MCF 10A (cell line): ENCODE measurements around the gene AQP10. TPM values are rescaled to one million over a fixed set of nuclear protein-coding genes. Genes with fewer than 3 reads are reported as not detected.
A peak's percentile ranks its signal among the peaks of the same experiment; 100 is the strongest.
"Not testable (repeated sequence)": the region's sequence is repeated elsewhere in the genome, so short reads cannot be mapped to it uniquely, and the experiment has no call there.

Source experiments
- BruUV-seq: library from RNA; stranded (reverse); fragments of 400-500 nt; replicated peaks from 2 replicates; lab custom pipeline; 2021; lab: Mats Ljungman, UMichigan
- CTCF ChIA-PET: fragments of 300-600 bp; sonication (Branson Sonifier 250); formaldehyde crosslinking; extraction: SDS; loops from one replicate; lab custom pipeline; 2021; ENCODE audit warnings: antibody characterized with exemption, inconsistent platforms; lab: Yijun Ruan, JAX
- POLR2A ChIA-PET: fragments of 300-600, 350-650 bp; sonication (Branson Sonifier 250); formaldehyde crosslinking; extraction: SDS; loops from one replicate; lab custom pipeline; 2020; ENCODE audit warnings: antibody characterized with exemption, inconsistent platforms; lab: Yijun Ruan, JAX
- DNase-seq: peaks from one replicate; pipeline ENCODE4 v3.0.0-alpha.2; 2018; ENCODE audit not compliant: unreplicated experiment
- H3K27ac Mint-ChIP-seq: one replicate; pipeline ENCODE4 v1.8.0; 2022; ENCODE audit warnings: mild to moderate bottlenecking, low read depth, mixed read lengths; ENCODE audit not compliant: unreplicated experiment
- H3K27me3 Mint-ChIP-seq: one replicate; pipeline ENCODE4 v1.8.0; 2022; ENCODE audit warnings: mixed read lengths; ENCODE audit not compliant: insufficient read depth, unreplicated experiment
- H3K36me3 Mint-ChIP-seq: one replicate; pipeline ENCODE4 v1.8.0; 2022; ENCODE audit warnings: mild to moderate bottlenecking, moderate library complexity, mixed read lengths; ENCODE audit not compliant: insufficient read depth, unreplicated experiment
- H3K4me1 Mint-ChIP-seq: one replicate; pipeline ENCODE4 v1.8.0; 2022; ENCODE audit warnings: mixed read lengths; ENCODE audit not compliant: insufficient read depth, unreplicated experiment
- H3K4me3 Mint-ChIP-seq: one replicate; pipeline ENCODE4 v1.8.0; 2022; ENCODE audit warnings: mild to moderate bottlenecking, moderate library complexity, mixed read lengths; ENCODE audit not compliant: unreplicated experiment
- H3K9me3 Mint-ChIP-seq: one replicate; pipeline ENCODE4 v1.8.0; 2022; ENCODE audit warnings: mixed read lengths; ENCODE audit not compliant: unreplicated experiment
- CTCF ChIP-seq: fragments of 200-600 bp; IDR thresholded peaks from one replicate; pipeline ENCODE4 v1.8.0; 2022; ENCODE audit warnings: antibody characterized with exemption, mild to moderate bottlenecking; ENCODE audit not compliant: unreplicated experiment
- intact Hi-C: fragments of 100-400 bp; cut with micrococcal nuclease; formaldehyde crosslinking; loops from 2 replicates; pipeline ENCODE4 v1.14.1; 2022
- total RNA-seq: library from RNA; stranded (reverse); gene quantifications from 2 replicates; pipeline ENCODE4 v1.2.3, GENCODE V29; 2022

Gene AQP10
- total RNA-seq, 1 experiment from 2014 or later, result not detected

GRCh38 chr1:154318386-154318785 lies 2.5 kb upstream of the AQP10 start:
- peaks cover 12% of the 10 kb centered on the region for H3K27me3 Mint-ChIP-seq
- CTCF ChIA-PET, result interaction anchor here (0.7 to 0.8 kb wide), 2 partner anchors 9 to 197 kb away, joined by 3 read pairs; no protein-coding TSS in a partner anchor
- intact Hi-C loops, result no loop called here

GRCh38 chr1:154321609-154321934 lies 679 bp downstream of the AQP10 start:
- DNase-seq, H3K36me3 Mint-ChIP-seq, H3K27ac Mint-ChIP-seq, intact Hi-C loops, H3K9me3 Mint-ChIP-seq, CTCF ChIA-PET, BruUV-seq, H3K4me3 Mint-ChIP-seq: not testable (repeated sequence)
- Mint-ChIP-seq H3K27me3 (peaks cover 12% of the 10 kb centered on the region), H3K4me1 (peaks cover 15% of the 10 kb centered on the region)
- POLR2A ChIA-PET, result interaction anchor here (0.9 kb wide), 1 partner anchor 102 kb away, joined by 3 read pairs; no protein-coding TSS in a partner anchor

More at GRCh38 chr1:154318386-154318785, 2.5 kb upstream of the AQP10 start:
- Mint-ChIP-seq H3K27ac (no peak overlapping the region), H3K4me3 (no peak overlapping the region), H3K36me3 (no peaks in the 10 kb centered on the region), H3K4me1 (peaks cover 6% of the 10 kb centered on the region), H3K9me3 (no peaks in the 10 kb centered on the region)
- no TSS peak for BruUV-seq
- no peak for DNase-seq
- TF ChIP-seq CTCF, result no peak
- POLR2A ChIA-PET, result interaction anchor here (1.1 kb wide), 1 partner anchor 8 kb away, joined by 3 read pairs; no protein-coding TSS in a partner anchor

DNA sequence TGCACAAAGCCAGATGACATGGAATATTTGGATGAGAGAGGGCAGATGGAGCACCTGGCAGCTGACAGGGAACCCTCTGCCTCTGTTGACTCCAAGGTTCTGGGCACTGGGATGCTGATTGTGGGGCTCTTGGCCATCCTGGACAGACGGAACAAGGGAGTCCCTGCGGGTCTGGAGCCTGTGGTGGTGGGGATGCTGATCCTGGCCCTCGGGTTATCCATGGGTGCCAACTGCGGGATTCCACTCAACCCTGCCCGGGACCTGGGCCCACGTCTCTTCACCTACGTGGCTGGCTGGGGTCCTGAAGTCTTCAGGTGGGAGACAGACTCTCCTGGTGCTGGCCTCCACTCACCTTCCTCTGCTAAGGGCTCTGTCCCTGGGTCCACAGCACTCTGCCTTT lies 2.6 kb downstream of the AQP10 start:
- intact Hi-C loops, result no loop called here
- no peak for DNase-seq
- no peak overlapping the region for H3K4me3 Mint-ChIP-seq
- ChIA-PET POLR2A (interaction anchor here (4.5 kb wide), 1 partner anchor 82 kb away, joined by 27 read pairs; the partner anchor contains the start of gene IL6R), CTCF (interaction anchor here (0.6 to 6.8 kb wide), 14 partner anchors 9 to 716 kb away, joined by 3 to 82 read pairs (median 4); no protein-coding TSS in a partner anchor)
- TF ChIP-seq CTCF, result no peak
- no TSS peak for BruUV-seq
- no peaks in the 10 kb centered on the region for H3K36me3 Mint-ChIP-seq
- no peaks in the 10 kb centered on the region for H3K27me3 Mint-ChIP-seq
- no peak overlapping the region for H3K27ac Mint-ChIP-seq
- H3K9me3 Mint-ChIP-seq, result no peaks in the 10 kb centered on the region
- peaks cover 31% of the 10 kb centered on the region for H3K4me1 Mint-ChIP-seq

DNA sequence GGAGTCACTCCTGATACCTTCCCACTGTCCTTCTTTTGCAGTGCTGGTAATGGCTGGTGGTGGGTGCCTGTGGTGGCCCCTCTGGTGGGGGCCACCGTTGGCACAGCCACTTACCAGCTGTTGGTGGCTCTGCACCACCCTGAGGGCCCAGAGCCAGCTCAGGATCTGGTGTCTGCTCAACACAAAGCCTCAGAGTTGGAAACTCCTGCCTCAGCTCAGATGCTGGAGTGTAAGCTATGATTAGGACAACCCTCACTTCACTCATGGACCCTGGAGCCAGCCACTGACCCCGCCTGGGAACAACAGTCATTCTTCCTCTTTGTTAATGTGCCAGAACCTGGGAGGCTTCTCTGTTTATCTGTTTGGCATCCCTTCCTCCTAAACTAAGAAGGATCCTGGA lies 3.3 kb downstream of the AQP10 start:
- intact Hi-C loops, result loop anchor here (1.0 to 2.0 kb wide), 3 partner anchors 51 to 222 kb away; partner anchors contain the start of gene HAX1
- no peak for TF ChIP-seq CTCF
- CTCF ChIA-PET, result interaction anchor here (0.6 to 6.8 kb wide), 22 partner anchors 9 to 1242 kb away, joined by 3 to 82 read pairs (median 4); no protein-coding TSS in a partner anchor
- peak overlapping the region; percentile 76 for H3K4me3 Mint-ChIP-seq
- no peaks in the 10 kb centered on the region for H3K27me3 Mint-ChIP-seq
- peaks cover 31% of the 10 kb centered on the region for H3K4me1 Mint-ChIP-seq
- BruUV-seq, result no TSS peak
- H3K36me3 Mint-ChIP-seq, result no peaks in the 10 kb centered on the region
- H3K27ac Mint-ChIP-seq, result no peak overlapping the region
- H3K9me3 Mint-ChIP-seq, result no peaks in the 10 kb centered on the region
- DNase-seq, result no peak
- POLR2A ChIA-PET, result interaction anchor here (1.0 to 4.5 kb wide), 2 partner anchors 11 to 81 kb away, joined by 3 to 27 read pairs; partner anchors contain the start of gene IL6R
